Hematopoietic multipotent progenitor cell treated with erythropoietin and hydrocortisone succinate and interleukin-3 and kit ligand, for 15 days (in vitro differentiated cells): ENCODE data around the gene ANGEL2.
"Not testable (repeated sequence)": the region's sequence is repeated elsewhere in the genome, so short reads cannot be mapped to it uniquely, and the experiment has no call there.

Experiments used
- DNase-seq: peaks from one replicate; pipeline ENCODE4 v3.0.0-alpha.2; 2015; ENCODE audit warnings: low spot score

The ANGEL2 gene

GRCh38 chr1:213017447-213018273 is 2.0 kb upstream of the ANGEL2 start:
- no peak for DNase-seq

- no peak for DNase-seq
These were observed 1.0 kb downstream of the ANGEL2 start for GRCh38 chr1:213014642-213015041.

GRCh38 chr1:213008564-213008963 is 7.1 kb downstream of the ANGEL2 start:
- no peak for DNase-seq

GRCh38 chr1:213003256-213003655 is 12.4 kb downstream of the ANGEL2 start:
- no peak for DNase-seq

- DNase-seq, result no peak
These were observed 20.7 kb downstream of the ANGEL2 start for GRCh38 chr1:212994926-212995325.

GRCh38 chr1:212993960-212994359 is 21.7 kb downstream of the ANGEL2 start:
- DNase-seq, result not testable (repeated sequence)

GRCh38 chr1:212990276-212990675 is 25.4 kb downstream of the ANGEL2 start:
- no peak for DNase-seq

GRCh38 chr1:212987702-212988322 is 27.9 kb downstream of the ANGEL2 start:
- DNase-seq, result no peak

- no peak for DNase-seq
These were observed 29.1 kb downstream of the ANGEL2 start for GRCh38 chr1:212986551-212986950.

- DNase-seq, result no peak
These were observed 31.0 kb downstream of the ANGEL2 start for GRCh38 chr1:212984522-212985291.

GRCh38 chr1:212983482-212983881 is 32.2 kb downstream of the ANGEL2 start:
- no peak for DNase-seq

GRCh38 chr1:212982430-212983152 is 33.1 kb downstream of the ANGEL2 start:
- DNase-seq, result no peak

GRCh38 chr1:212981571-212982328 is 33.9 kb downstream of the ANGEL2 start:
- no peak for DNase-seq

GRCh38 chr1:212981025-212981495 is 34.6 kb downstream of the ANGEL2 start:
- DNase-seq, result no peak

- no peak for DNase-seq
These were observed 35.4 kb downstream of the ANGEL2 start for GRCh38 chr1:212980123-212980785.

- no peak for DNase-seq
These were observed 36.1 kb downstream of the ANGEL2 start for GRCh38 chr1:212979340-212980122.

- DNase-seq, result no peak
These were observed 37.7 kb downstream of the ANGEL2 start for GRCh38 chr1:212977781-212978645.

- no peak for DNase-seq
These were observed 39.1 kb downstream of the ANGEL2 start for GRCh38 chr1:212976586-212976985.
